Activated effector memory CD4-positive, alpha-beta T cell treated with Interleukin-2 at 50 U/mL for 16 hours (primary cell): ENCODE results near the gene ATG16L1.

Experiments used
- DNase-seq: peaks from one replicate; pipeline ENCODE4 v3.0.0-alpha.2; 2020

The ATG16L1 gene

GRCh38 chr2:233338046-233338445 lies 86.6 kb downstream of the ATG16L1 start:
- DNase-seq = no peak

GRCh38 chr2:233338812-233339368 lies 87.4 kb downstream of the ATG16L1 start:
- no peak for DNase-seq

GRCh38 chr2:233339427-233339826 lies 88.0 kb downstream of the ATG16L1 start:
- DNase-seq = no peak

GRCh38 chr2:233341296-233341695 lies 89.8 kb downstream of the ATG16L1 start:
- no peak for DNase-seq

GRCh38 chr2:233342301-233342700 lies 90.8 kb downstream of the ATG16L1 start:
- no peak for DNase-seq

- DNase-seq = no peak
These were observed 91.8 kb downstream of the ATG16L1 start for GRCh38 chr2:233343171-233343705.
